OCI-LY7 (cell line): ENCODE results near the gene ABI3. TPM values are rescaled to one million over a fixed set of nuclear protein-coding genes. Genes with fewer than 3 reads are reported as not detected.

Experiments
- BruUV-seq: library from RNA; stranded (reverse); fragments of 400-500 nt; replicated peaks from 2 replicates; lab custom pipeline; 2021; lab: Mats Ljungman, UMichigan
- CTCF ChIA-PET: fragments of 300-600 bp; sonication (Branson Sonifier 250); formaldehyde crosslinking; loops from one replicate; lab custom pipeline; 2022; ENCODE audit warnings: antibody characterized with exemption; ENCODE audit not compliant: unreplicated experiment; lab: Charles Lee
- POLR2A ChIA-PET: fragments of 300-600 bp; sonication (Branson Sonifier 250); formaldehyde crosslinking; loops from one replicate; lab custom pipeline; 2022; ENCODE audit warnings: antibody characterized with exemption; lab: Charles Lee
- DNase-seq: peaks from one replicate; pipeline ENCODE4 v3.0.0-alpha.2; 2015; ENCODE audit warnings: low spot score
- H2AFZ ChIP-seq: fragments of 200-600 bp; sonication (generic), shearing (Covaris generic); 2 replicates; pipeline ENCODE4 v1.6.1; 2014; ENCODE audit warnings: mild to moderate bottlenecking, antibody characterized with exemption, low read length, moderate library complexity
- H3K27ac ChIP-seq: fragments of 200-600 bp; sonication (generic); 2 replicates; pipeline ENCODE4 v1.5.1; 2014; ENCODE audit warnings: mixed run types, low read depth, mild to moderate bottlenecking, moderate library complexity, low read length, inconsistent platforms; ENCODE audit not compliant: poor library complexity, severe bottlenecking
- H3K36me3 ChIP-seq: fragments of 200-600 bp; sonication (generic); 2 replicates; pipeline ENCODE4 v1.6.1; 2014; ENCODE audit warnings: mild to moderate bottlenecking, antibody characterized with exemption, low read length, moderate library complexity, mixed read lengths; ENCODE audit not compliant: insufficient read depth
- H3K4me1 ChIP-seq: fragments of 200-600 bp; sonication (generic); 2 replicates; pipeline ENCODE4 v1.5.1; 2014; ENCODE audit warnings: mild to moderate bottlenecking, low read length; ENCODE audit not compliant: insufficient read depth, poor library complexity, severe bottlenecking
- H3K4me2 ChIP-seq: fragments of 200-600 bp; sonication (generic); 2 replicates; pipeline ENCODE4 v1.6.1; 2014; ENCODE audit warnings: mild to moderate bottlenecking, low read length
- H3K4me3 ChIP-seq: fragments of 200-600 bp; sonication (generic); 2 replicates; pipeline ENCODE4 v1.5.1; 2014; ENCODE audit warnings: mild to moderate bottlenecking, low read depth, low read length; ENCODE audit not compliant: poor library complexity, severe bottlenecking
- H3K79me2 ChIP-seq: fragments of 200-600 bp; sonication (generic); 2 replicates; pipeline ENCODE4 v1.6.1; 2016; ENCODE audit warnings: low read depth, mild to moderate bottlenecking, low read length, moderate library complexity, mixed read lengths; ENCODE audit not compliant: insufficient read depth
- H3K9me2 ChIP-seq: fragments of 200-600 bp; sonication (generic); 2 replicates; pipeline ENCODE4 v1.6.1; 2016; ENCODE audit warnings: mild to moderate bottlenecking, low read length, mixed read lengths; ENCODE audit not compliant: insufficient read depth
- H3K9me3 ChIP-seq: fragments of 200-600 bp; sonication (generic); 2 replicates; pipeline ENCODE4 v1.6.1; 2014; ENCODE audit warnings: mild to moderate bottlenecking, mixed run types, low read length, mixed read lengths
- H4K20me1 ChIP-seq: fragments of 200-600 bp; sonication (generic); 2 replicates; pipeline ENCODE4 v1.6.1; 2014; ENCODE audit warnings: mild to moderate bottlenecking, antibody characterized with exemption, low read length, moderate library complexity, mixed read lengths; ENCODE audit not compliant: insufficient read depth
- EZH2phosphoT487 ChIP-seq: fragments of 200-600 bp; sonication (generic); IDR thresholded peaks from 2 replicates; pipeline ENCODE4 v1.6.1; 2018; ENCODE audit warnings: low read depth, borderline replicate concordance, mild to moderate bottlenecking, mixed run types, antibody characterized with exemption, low read length, moderate library complexity, mixed read lengths
- intact Hi-C: fragments of 100-400 bp; cut with micrococcal nuclease; formaldehyde crosslinking; loops from one replicate; pipeline ENCODE4 v1.10.0; 2022; ENCODE audit not compliant: unreplicated experiment
- total RNA-seq, 2 experiments: library from RNA; depleted of rRNA in 1 of 2; stranded (reverse); fragments of >200 nt in 1 of 2; shearing (Covaris generic) in 1 of 2; gene quantifications; 2 replicates each; pipeline ENCODE4 v1.2.3, GENCODE V29; 2014 to 2022
- TF ChIP-seq, protein P1 (sequence below): fragments of 200-600 bp; sonication (generic); conservative IDR thresholded peaks from 2 replicates; pipeline ENCODE4 v1.5.1; 2014; ENCODE audit warnings: mild to moderate bottlenecking, antibody characterized with exemption, low read length, moderate library complexity, mixed read lengths

Gene ABI3
- total RNA-seq, 2 experiments from 2014 or later: 24.0 to 29.5 TPM

DNA sequence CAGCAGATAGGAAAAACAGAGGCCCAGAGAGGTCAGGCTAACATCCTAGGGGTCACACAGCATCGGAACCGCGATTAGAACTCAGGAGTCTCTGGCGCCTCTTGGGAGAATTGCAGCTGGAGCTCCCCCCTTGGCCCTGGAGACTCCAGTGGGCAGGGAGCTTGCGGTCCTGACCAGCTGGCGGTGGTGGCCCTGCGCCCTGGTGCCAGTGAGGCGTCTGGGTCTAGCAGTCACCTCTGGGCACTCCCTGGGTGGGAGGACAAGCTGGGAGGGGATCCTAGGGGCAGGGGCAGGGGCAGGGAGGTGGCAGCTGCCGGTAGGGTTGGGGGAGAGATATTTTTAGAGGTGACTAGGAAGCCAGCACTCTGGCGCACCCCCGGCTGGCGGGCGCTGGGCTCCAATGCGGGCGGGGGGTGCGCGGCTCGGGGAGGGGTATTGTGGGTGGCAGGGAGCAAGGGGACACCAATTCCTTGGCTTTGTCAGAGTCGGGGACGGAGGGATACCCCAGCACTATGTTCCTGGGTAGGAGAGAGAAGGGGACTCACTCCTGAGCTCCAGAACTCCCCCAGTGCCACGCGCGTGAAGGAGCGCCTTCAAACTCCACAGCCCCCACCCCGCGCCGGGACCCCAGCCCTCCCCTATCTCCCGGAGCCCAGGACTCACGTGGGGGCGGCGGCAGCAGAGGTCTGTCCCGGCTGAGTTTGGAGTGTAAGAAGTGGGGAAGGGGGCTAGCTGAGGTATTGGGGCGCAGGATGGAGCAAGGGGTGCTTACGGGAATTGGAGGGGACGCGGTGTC is 19.5 kb downstream of the ABI3 start:
- H3K4me3 ChIP-seq: peak overlapping the region; percentile 67
- H3K9me2 ChIP-seq: no peaks in the 10 kb centered on the region
- DNase-seq: no peak
- H3K4me2 ChIP-seq: peak overlapping the region; percentile 88
- CTCF ChIA-PET: interaction anchor here (0.6 kb wide), 1 partner anchor 38 kb away, joined by 4 read pairs; no protein-coding TSS in a partner anchor
- H4K20me1 ChIP-seq: no peaks in the 10 kb centered on the region
- H3K36me3 ChIP-seq: no peaks in the 10 kb centered on the region
- intact Hi-C loops: loop anchor here (5.0 kb wide), 1 partner anchor 162 kb away; no protein-coding TSS in a partner anchor
- BruUV-seq: no TSS peak
- H3K79me2 ChIP-seq: no peaks in the 10 kb centered on the region
- H3K9me3 ChIP-seq: no peaks in the 10 kb centered on the region
- POLR2A ChIA-PET: no interaction called here
- peaks cover 9% of the 10 kb centered on the region for H3K4me1 ChIP-seq
- no peak overlapping the region for H3K27ac ChIP-seq
- no peak overlapping the region for H2AFZ ChIP-seq
- TF ChIP-seq EZH2phosphoT487: no peak
- TF ChIP-seq, protein P1, sequence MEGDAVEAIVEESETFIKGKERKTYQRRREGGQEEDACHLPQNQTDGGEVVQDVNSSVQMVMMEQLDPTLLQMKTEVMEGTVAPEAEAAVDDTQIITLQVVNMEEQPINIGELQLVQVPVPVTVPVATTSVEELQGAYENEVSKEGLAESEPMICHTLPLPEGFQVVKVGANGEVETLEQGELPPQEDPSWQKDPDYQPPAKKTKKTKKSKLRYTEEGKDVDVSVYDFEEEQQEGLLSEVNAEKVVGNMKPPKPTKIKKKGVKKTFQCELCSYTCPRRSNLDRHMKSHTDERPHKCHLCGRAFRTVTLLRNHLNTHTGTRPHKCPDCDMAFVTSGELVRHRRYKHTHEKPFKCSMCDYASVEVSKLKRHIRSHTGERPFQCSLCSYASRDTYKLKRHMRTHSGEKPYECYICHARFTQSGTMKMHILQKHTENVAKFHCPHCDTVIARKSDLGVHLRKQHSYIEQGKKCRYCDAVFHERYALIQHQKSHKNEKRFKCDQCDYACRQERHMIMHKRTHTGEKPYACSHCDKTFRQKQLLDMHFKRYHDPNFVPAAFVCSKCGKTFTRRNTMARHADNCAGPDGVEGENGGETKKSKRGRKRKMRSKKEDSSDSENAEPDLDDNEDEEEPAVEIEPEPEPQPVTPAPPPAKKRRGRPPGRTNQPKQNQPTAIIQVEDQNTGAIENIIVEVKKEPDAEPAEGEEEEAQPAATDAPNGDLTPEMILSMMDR: no peak

DNA sequence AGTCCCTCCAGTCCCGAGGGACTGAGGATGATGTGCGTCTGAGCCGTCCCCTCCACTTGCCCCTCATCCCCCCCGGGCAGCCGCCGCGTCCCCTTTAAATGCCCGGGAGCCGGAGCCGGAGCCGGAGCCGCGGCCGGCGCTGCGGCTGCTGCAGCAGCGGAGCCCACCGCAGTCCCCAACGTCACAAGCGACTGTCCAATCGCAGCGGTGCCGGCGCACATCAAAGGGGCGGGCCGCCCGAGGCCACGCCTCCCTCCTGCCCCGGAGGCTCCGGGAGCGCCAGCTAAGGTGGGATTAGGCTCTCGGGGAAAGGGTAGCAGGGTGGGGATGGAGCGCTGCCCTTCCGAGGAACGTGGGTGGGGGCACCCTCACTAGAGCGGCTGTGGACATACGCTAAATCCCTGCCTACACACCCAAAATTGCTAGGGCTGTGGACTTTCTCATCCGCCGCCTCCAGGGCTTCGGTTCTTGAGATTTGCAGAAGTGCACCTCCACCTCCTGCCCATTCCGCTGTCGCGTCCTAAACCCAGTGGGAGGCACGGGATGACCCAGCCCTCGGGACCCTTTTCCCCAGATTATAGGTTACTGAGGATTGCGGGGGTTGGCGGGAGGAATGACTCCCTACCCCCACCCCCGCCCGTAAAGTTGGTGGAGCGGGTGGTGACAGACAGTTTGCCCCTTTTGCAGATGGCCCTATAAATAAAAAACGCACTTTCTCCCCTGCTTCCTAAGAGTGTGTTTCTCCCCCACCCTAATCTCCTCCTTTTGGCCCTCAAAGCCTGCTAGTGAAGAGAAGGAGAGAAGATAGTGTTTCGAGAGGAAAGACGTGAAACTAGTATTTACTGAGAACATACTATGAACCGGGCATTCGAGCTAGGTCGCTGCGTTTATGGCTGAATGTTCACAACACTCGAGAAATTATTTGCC is 20.4 kb downstream of the ABI3 start, which contains the start of gene PHOSPHO1:
Gene PHOSPHO1, minus strand, starts transcription at position 152 of the 927 bp plus-strand sequence. CDS start 4,096 bp downstream, outside the sequence.
- H3K9me2 ChIP-seq: no peaks in the 10 kb centered on the region
- H3K4me1 ChIP-seq: peaks cover 9% of the 10 kb centered on the region
- H3K36me3 ChIP-seq: no peaks in the 10 kb centered on the region
- H3K4me2 ChIP-seq: peak within 1 kb of the TSS; percentile 88
- H3K4me3 ChIP-seq: peak within 1 kb of the TSS; percentile 67
- no peaks in the 10 kb centered on the region for H3K9me3 ChIP-seq
- intact Hi-C loops: loop anchor here (5.0 kb wide), 1 partner anchor 161 kb away; no protein-coding TSS in a partner anchor
- DNase-seq: peak; percentile 90
- CTCF ChIA-PET: interaction anchor here (0.9 kb wide), 1 partner anchor 48 kb away, joined by 3 read pairs; no protein-coding TSS in a partner anchor
- H3K79me2 ChIP-seq: no peaks in the 10 kb centered on the region
- H2AFZ ChIP-seq: peak within 1 kb of the TSS; percentile 17; the same call in 1 of the 2 replicates
- no TSS peak for BruUV-seq
- POLR2A ChIA-PET: no interaction called here
- no peak within 1 kb of the TSS for H3K27ac ChIP-seq
- H4K20me1 ChIP-seq: no peaks in the 10 kb centered on the region
- TF ChIP-seq EZH2phosphoT487: no peak
- TF ChIP-seq, protein P1: no peak
